ENCODE results near the gene DRAM1.
"Not testable (repeated sequence)": the region's sequence is repeated elsewhere in the genome, so short reads cannot be mapped to it uniquely, and the experiment has no call there.

The DRAM1 gene, protein sequence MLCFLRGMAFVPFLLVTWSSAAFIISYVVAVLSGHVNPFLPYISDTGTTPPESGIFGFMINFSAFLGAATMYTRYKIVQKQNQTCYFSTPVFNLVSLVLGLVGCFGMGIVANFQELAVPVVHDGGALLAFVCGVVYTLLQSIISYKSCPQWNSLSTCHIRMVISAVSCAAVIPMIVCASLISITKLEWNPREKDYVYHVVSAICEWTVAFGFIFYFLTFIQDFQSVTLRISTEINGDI
- 3.5 to 5.0 reads per million in 2 experiments for total RNA-seq

DNA sequence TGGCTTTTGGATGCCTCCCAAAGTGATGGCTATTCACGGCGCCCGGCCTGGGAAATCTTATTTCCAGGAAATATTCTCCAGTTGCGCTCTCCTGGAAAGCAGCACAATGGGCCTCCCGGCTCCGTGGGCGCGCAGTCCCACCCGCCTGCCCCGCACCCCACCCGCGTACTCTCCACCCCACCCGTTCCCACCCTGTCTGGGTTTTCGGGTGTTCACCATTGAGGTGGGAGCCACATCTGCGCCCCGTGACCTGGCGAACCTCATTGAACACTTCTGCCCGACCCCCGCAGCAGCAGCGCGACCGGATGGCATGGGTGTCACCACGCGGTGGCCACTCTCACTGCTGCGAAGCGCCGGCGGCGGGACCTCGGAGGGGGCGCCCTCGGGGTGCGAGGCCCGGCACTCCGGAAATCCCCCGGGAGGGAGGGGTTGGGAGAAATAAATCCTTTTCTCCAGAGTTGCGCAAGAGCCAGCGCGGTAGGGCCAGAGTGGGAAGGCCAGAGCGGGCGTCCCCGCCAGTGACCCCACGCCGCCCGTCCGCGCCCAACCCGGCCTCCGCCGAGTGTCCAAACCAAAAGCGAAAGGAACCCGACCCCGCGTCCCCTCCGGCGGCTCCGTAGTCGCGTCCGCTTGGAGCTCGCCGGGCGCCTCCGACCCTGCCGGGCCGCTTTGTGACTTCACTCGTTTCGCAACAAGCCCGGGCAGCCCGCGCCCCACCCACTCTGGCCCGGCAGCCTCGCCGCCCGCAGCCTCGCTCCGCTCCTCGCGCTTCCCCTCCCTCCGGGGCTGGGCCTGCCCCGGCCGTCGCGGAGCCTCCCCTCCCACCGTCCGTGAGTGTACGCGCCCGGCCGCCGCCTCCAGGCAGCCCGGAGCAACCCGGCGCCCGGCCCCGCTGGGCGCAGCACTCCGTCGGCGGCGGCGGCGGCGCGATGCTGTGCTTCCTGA, at the start of gene DRAM1:
DRAM1 (plus strand) TSS at position 720 of the 945 bp plus-strand sequence; CDS start at position 930, 210 bp downstream.
- DNase-seq (ENCODE audit: low read depth) = peak; percentile 33

DNA sequence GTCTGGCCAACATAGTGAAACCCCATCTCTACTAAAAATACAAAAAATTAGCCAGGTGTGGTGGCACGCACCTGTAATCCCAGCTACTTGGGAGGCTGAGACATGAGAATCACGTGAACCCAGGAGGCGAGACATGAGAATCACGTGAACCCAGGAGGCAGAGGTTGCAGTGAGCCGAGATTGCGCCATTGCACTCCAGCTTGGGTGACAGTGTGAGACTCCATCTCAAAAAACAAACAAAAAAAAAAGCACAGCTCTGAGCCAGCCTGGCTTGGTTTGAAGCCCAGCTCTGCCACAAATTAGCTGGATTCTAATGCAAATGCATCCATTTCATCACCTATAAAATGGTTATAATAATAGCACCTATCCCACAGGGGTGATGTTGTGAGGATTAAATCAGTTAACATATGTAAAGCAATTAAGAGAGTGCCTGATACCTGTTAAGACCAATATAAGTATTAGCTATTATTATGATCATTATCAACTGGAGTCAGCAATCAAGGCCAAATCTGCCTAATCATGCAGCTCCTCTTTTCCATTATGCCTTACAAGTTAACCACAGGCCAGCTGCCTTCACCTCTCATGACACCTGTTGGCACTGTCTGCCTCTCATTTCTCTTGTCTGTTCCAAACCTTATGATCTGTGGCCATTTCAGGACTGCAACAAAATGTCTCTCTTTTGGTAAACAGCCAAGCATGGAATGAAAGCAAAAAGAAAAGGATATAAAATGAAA, 48.8 kb upstream of the DRAM1 start:
- no peak for DNase-seq (ENCODE audit: low read depth)

DNA sequence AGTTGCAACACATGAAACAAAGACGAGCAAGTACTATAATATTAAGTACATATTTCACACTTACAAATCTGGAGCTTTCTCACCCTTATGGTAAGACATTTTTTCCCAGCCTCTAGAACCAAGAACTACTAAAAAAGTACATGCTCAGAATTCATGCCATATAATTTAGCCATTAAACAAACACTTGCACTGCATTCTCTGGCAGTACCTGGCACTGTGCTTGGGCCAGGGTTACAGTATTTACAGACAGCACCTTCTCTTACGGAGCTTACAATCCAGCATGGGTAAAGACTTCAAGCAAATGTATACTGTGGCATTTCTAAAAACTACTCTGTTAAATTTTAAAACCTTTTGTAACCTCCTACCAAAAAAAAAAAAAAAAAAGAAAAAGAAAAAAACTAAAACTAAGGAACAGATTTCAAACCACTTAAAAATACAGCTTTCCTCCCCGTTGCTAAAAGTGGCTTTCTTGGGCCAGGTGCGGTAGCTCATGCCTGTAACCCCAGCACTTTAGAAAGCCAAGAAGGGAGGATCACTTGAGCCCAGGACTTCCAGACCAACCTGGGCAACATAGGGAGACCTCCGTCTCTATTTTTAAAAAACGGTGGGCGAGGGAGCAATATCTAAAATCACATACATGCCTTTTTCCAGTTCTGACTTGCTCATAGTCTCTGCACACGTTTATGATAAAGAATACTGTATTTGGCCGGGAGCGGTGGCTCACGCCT, 47.6 kb upstream of the DRAM1 start:
- DNase-seq (ENCODE audit: low read depth) = no peak

DNA sequence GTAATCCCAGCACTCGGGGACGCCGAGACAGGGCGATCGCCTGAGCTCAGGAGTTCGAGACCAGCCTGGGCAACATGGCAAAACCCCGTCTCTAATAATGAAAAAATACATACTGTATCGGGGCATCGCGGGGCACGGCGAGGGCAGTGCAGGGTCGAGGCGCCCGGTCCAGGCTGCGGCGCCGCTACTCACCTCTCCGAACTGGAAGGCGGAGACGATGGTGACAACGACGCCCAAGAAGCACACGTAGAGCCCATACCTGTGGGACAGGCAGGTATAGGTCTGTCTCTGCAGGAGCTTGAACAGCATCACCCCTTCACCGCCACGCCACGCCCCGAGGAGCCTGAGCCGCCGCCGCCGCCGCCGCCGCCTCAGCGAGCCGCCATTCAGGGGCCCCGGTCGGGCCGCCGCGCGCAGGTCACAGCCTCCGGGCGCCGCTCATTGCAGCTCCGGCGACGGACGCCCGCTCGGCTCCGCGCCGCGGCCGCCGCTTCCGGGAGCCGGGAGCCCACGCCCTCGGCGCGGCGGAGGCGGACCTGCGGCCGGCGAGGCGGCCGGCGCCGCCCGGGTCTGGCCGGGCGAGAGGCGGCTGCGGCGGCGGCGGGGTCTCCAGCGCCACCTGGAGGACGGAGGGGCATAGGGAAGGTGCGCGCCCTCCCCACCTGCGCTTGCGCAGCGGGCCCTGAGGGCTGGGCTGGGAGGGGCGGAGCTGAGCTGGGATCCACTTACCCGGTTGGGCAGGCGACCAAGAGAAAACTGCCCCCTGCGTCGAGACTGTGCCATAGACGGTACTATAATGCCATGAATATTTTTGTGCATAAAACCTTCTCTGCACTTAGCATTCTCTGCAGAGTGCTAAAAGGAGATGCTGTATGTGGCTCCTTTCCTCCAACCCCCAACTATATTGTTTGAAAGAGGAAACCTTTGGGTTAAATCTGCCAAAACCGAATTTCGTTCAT, 46.7 kb upstream of the DRAM1 start, which contains the start of gene GNPTAB:
GNPTAB (minus strand) TSS at position 593 of the 959 bp plus-strand sequence; CDS start at position 309, 284 bp downstream.
- peak; percentile 94 for DNase-seq (ENCODE audit: low read depth)

DNA sequence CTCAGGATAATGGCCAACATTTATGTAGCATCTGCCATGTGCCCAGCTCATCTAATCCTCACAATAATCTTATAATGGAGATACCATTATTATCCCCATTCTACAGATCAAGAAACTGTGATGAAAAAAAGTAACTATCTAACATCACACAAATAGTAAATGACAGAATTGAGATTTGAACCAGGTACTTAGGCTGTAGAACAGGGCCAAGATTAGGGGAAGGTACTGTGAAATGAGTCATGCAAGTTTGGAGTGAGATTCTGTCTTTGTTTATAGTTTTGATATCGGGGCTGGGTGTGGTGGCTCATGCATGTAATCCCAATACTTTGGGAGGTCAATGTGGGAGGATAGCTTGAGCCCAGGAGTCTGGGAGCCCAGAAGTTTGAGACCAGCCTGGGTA, 45.4 kb upstream of the DRAM1 start:
- DNase-seq (ENCODE audit: low read depth) = no peak

DNA sequence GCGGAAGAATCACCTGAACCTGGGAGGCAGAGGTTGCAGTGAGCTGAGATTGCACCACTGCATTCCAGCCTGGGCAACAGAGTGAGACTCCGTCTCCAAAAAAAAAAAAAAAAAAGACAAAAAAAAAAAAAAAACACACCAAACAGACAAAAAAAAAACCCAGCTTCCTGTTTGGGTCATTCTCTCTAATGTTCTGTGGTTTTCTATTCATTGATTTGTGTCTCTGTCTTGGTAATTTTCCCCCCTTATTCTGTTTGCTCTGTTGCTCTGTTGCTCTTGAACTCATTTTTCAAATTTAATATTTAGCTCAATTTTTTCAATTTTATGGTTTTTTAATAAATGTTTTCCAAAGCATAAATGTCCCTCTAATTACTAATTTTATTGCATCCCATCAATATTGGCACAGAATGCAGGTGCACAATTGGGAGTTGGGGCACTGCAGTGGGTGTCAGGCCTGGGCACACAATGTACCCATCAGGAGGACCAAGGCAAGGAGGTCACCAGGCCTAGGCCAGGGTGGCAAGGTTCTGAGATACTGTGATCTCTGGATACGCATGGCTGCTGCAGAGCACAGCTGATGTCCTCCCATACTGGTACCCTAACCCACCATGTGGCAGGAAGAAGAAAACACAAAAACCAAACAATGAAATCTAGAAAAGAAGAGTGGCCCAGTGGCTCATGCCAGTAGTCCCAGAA, 38.6 kb upstream of the DRAM1 start:
- no peak for DNase-seq (ENCODE audit: low read depth)

DNA sequence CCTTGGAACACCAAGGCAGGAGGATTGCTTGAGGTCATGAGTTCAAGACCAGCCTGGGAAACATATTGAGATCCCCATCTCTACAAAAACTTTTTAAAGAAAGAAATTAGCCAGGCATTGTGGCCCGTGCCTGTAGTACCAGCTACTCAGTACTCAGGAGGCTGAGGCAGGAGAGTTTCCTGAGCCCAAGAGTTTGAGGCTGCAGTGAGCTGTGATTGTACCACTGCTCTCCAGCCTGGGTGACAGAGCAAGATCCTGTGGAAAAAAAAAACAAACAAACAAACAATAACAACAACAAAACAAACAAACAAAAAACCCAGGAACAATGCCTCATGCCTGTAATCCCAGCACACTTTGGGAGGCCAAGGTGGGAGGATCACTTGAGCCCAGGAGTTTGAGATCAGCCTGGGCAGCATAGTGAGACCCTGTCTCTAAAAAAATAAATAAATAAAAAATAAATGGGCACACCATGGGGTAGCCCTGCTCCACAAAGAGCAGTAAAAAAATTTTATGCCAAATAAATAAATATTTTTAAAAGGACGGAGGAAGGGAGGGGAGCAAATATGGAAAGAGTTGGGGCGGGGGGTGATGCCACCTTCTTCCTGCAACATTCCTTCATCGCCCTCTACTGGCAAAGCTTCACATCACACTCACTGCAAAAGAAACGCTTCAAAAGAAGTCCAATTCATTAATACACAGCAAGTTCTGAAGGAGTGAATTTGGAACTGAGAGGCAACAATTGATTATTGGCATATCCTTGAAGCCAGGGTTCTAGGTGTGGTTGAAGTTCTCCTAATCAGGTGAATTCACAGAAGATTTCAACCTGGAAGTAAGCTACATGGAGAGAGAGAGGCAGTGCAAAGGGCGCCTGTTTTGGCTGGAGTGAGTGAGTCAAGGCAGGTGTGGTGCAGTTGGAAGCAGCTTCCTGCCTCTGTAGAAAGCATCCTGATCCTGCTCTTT, 37.8 kb upstream of the DRAM1 start:
- DNase-seq (ENCODE audit: low read depth) = peak; percentile 65

DNA sequence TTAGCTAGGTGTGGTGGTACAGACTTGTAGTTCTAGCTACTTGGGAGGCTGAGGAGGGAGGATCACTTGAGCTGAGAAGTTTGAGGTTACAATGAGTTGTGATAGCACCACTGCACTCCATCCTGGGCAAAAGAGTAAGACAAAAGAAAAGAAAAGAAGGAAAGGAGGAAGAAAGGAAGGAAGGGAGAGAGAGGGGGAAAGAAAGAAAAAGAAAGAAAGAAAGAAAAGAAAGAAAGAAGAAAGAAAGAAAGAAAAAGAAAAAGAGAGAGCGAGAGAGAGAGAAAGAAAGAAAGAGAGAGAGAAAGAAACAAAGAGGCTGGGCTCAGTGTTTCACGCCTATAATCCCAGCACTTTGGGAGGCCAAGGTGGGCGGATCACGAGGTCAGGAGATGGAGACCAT, 36.3 kb upstream of the DRAM1 start:
- DNase-seq (ENCODE audit: low read depth) = no peak

DNA sequence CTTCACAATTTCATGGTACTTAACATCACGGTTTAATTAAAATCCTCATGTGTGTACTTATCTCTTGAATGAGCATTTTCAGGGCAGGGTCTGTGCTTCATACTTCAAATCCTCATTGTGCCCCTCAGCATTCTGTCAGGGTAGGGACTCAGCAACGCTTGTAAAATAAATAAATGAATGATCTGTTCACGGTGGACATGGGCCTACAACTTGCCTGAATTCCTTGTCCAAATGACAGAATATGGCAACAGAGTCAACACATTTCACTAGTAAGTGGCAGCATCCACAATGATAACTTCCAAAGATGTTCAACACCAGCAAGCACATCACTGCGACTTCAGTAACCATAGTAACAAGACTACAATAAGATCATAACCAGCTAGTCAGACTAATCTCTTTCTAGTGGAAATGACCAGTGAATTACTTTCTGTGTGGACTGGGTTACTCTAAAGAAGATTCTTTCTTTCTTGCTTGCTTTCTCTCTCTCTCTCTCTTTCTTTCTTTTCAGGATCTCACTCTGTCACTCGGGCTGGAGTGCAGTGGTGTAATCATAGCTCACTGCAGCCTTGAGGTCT, 32.2 kb upstream of the DRAM1 start:
- no peak for DNase-seq (ENCODE audit: low read depth)

DNA sequence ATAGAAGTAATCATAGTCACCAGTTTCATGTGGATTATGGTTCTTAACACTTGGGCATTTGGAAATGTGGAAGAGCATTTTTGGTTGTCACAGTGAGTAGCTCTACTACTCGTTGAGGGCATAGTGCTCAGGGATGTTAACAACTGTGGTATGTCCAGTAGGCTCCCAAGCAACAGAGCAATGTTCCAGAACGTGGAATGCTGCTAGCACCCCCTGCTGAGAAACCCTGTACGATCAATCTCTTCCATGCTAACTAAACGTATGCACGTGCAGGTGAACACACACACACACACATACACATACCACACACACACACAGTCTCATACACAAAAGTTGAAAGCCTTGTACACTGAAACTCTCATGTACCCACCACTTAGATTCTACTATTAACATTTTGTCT, 30.1 kb upstream of the DRAM1 start:
- no peak for DNase-seq (ENCODE audit: low read depth)

DNA sequence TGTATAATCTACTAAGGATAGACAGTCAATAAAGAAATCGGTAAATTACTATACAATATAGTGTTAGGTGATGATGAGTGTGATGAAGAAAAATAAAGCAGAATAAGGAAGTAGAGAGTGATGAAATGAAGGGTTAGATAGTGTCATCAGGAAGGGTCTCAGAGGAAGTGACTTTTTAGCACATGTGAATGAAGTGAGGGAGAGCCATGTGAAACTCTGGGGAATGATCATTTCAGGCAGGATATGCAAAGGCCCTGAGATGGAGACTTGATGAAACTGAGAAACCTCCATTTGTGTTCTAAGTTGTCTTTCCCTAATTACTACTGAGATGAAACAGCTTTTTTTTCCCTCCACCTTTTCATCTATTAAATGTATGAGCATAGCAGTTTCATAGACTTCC, 27.2 kb upstream of the DRAM1 start:
- no peak for DNase-seq (ENCODE audit: low read depth)

DNA sequence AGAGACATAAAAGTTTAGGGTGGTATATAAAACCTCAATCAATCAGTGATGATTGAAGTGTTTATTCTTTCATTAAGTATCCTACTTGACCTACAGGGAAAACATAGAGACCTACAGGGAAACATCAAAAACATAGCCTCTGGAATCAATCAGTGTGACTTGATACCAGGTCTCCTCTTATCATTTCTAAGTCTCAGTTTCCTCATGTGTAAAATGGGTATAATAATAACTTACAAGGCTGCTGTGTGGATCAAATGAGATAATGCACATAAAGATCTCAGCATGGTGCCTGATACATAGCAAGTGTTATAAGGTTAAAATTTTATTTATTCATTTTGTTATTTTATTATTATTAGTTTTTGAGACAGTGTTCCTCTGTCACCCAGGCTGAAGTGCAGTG, 24.4 kb upstream of the DRAM1 start:
- DNase-seq (ENCODE audit: low read depth) = no peak

DNA sequence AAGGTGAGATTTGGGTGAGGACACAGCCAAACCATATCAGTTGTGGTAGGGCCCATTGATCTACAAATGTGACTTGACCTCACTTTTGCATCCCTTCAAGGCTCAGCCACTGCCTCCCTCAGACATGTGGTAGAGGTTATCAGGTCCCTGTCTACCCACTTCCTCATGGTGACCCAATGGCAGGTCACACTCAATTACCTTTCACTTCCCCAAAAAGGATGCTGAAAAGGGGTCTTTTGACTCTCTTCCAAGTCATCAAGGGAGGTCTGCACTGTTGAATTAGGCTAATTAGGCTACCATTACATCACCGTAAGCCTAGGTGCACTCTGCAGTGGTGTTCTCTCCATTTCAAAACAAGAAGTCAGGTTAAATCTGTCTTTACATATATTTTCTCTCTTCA, 22.6 kb upstream of the DRAM1 start:
- no peak for DNase-seq (ENCODE audit: low read depth)

DNA sequence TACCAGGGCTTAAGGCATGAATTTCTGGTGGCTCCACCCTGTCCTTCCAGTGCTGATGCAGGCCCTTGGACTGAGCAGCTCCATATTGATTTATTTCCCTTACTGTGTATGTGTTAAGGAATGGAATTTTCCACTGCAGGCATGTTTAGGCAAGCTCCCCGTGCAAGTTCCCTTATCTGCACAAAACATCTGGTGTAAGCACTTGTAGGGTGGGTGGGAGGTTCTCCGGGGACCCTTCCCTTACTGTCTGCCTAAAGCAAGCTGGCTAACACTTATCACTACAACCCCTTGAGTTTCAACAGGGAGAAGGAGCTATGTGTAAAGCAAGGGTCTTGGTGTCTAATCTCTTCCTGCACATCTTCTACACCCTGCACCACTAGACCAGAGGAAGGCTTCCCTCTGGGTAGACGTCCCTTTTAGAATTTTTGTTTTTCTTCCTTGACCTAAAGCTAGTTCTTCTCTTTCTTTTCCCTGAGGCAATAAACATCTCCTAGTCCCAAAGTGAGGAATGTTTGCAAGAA, 22.0 kb upstream of the DRAM1 start:
- DNase-seq (ENCODE audit: low read depth) = no peak

DNA sequence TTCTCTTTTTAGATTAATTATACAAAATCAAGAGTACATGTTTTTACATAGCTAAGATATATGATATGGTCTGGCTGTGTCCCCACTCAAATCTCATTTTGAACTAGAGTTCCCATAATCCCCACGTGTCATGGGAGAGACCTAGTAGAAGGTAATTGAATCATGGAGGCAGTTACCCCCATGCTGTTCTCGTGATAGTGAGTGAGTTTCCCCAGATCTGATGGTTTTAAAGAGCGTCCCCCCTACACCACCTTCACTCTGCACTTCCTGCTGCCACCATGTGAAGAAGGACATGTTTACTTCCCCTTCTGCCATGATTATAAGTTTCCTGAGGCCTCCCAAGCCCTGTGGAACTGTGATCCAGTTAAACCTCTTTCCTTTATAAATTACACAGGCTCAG, 21.4 kb upstream of the DRAM1 start:
- no peak for DNase-seq (ENCODE audit: low read depth)

DNA sequence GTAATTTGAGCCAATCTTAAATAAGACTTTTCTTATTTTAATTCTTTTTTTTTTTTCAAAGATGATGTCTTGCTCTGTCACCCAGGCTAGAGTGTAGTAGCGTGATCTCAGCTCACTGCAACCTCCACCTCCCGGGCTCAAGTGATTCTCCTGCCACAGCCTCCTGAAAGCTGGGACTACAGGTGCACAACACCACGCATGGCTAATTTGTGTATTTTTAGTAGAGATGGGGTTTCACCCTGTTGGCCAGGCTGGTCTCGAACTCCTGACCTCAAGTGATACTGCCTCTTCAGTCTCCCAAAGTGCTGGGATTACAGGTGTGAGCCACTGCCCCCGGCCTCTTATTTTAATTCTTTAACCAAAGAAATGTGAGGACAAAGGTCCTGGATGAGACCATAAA, 20.8 kb upstream of the DRAM1 start:
- not testable (repeated sequence) for DNase-seq (ENCODE audit: low read depth)

DNA sequence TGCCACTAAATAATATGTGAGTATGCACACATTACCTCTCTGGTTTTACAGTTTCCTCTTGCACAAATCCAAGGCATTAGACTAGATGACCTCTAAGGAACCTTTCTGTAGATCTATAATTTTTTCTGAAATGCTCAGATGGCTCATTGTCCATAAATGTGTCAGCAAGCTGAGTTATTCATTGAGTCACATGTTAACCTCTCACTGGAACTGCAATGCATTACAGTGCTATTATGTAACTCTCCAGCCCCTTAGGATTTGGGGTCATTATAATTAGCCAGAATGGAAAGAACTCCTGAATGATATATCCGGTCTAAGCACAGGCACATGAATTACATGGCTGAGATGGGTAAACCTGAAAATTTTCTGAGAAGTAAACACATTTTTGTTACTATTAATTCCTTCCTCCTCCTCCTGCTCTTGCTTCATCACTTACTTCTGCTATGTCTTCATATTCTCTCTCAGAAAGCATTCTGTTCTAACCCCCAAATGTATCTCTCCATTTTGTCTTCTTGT, 20.3 kb upstream of the DRAM1 start:
- no peak for DNase-seq (ENCODE audit: low read depth)

DNA sequence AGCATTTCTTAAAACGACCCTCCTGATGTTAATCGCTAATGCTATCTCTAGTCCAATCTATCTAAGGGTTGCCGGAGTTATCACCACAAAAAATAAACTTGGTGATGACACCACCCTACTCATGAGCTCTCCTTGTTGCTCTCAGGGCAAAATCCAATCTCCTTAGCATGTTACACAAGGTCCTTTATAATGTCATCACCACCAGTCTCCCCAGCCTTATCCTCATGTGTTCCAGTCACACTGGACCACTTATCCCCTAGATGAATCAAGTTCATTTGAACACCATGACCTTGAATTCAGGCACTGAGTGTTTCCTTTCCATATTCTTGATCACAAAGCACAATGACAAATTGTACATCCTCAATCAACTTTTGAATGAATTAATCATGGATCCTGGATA, 19.0 kb upstream of the DRAM1 start:
- no peak for DNase-seq (ENCODE audit: low read depth)

Data from T follicular helper cell (primary cell).